ENCODE data around the gene FOXO6. TPM values are rescaled to one million over a fixed set of nuclear protein-coding genes. Genes with fewer than 3 reads are reported as not detected.

The FOXO6 gene
- total RNA-seq, 2 experiments from 2014 or later: 1.2 to 2.2 TPM

DNA sequence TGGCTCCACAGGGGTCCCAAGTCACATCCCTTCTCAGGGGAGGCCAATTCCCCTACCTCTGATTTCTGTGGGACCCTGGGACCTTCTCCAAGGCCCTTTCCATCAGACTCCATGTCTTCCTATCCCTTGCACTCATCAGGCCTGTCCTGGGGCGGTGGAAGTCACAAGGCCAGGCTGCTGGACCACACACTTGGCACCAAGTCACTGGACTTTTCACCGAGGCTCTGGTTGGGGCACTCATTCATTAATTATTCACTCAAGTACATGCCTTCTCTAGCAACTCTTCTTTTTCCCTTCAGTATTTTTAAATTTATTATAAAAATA is 11.2 kb upstream of the FOXO6 start:
- H3K36me3 Mint-ChIP-seq (ENCODE audit: low read depth): no peaks in the 10 kb centered on the region
- POLR2A ChIA-PET: no interaction called here
- Histone ChIP-seq H3K27ac (ENCODE audit: low read depth in 1 of 2, low read length in 2 of 2) (no peak overlapping the region), H3K27me3 (ENCODE audit: control insufficient read depth in 1 of 2, insufficient read depth in 2 of 2, low read length in 2 of 2) (peaks cover 0 to 7% of the 10 kb centered on the region in 2 experiments), H3K9me3 (ENCODE audit: control insufficient read depth in 1 of 2, insufficient read depth in 1 of 2, low read length in 2 of 2) (no peaks in the 10 kb centered on the region), H3K4me1 (ENCODE audit: insufficient read depth, low read length) (no peaks in the 10 kb centered on the region), H3K36me3 (ENCODE audit: insufficient read depth, low read length) (no peaks in the 10 kb centered on the region), H3K4me3 (ENCODE audit: low read length) (no peak overlapping the region)
- no peak overlapping the region for H3K4me3 Mint-ChIP-seq
- ATAC-seq (ENCODE audit: poor library complexity) (no peak), DNase-seq (peak in 1 of 14 experiments; percentile 12)
- CTCF ChIA-PET: no interaction called here
- no peak overlapping the region for H3K27ac Mint-ChIP-seq
- no peaks in the 10 kb centered on the region for H3K4me1 Mint-ChIP-seq (ENCODE audit: low read depth)
- intact Hi-C loops (cut with DNase I, micrococcal nuclease): loop anchor here in 1 of 2 experiments (10.0 kb wide), 2 partner anchors 545 to 685 kb away; partner anchors contain the start of gene RIMS3
- no peaks in the 10 kb centered on the region for H3K9me3 Mint-ChIP-seq
- peaks cover 21% of the 10 kb centered on the region for H3K27me3 Mint-ChIP-seq
- TF ChIP-seq, protein P1, sequence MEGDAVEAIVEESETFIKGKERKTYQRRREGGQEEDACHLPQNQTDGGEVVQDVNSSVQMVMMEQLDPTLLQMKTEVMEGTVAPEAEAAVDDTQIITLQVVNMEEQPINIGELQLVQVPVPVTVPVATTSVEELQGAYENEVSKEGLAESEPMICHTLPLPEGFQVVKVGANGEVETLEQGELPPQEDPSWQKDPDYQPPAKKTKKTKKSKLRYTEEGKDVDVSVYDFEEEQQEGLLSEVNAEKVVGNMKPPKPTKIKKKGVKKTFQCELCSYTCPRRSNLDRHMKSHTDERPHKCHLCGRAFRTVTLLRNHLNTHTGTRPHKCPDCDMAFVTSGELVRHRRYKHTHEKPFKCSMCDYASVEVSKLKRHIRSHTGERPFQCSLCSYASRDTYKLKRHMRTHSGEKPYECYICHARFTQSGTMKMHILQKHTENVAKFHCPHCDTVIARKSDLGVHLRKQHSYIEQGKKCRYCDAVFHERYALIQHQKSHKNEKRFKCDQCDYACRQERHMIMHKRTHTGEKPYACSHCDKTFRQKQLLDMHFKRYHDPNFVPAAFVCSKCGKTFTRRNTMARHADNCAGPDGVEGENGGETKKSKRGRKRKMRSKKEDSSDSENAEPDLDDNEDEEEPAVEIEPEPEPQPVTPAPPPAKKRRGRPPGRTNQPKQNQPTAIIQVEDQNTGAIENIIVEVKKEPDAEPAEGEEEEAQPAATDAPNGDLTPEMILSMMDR (IDR thresholded peaks at IDR 0.05): no peak

GRCh38 chr1:41351262-41352151 is 9.7 kb upstream of the FOXO6 start:
- DNase-seq: peak in 1 of 14 experiments; percentile 8
- H3K4me3 ChIP-seq (ENCODE audit: low read length): no peak overlapping the region
- H3K36me3 ChIP-seq (ENCODE audit: insufficient read depth, low read length): no peaks in the 10 kb centered on the region
- H3K27me3 ChIP-seq (ENCODE audit: control insufficient read depth in 1 of 2, insufficient read depth in 2 of 2, low read length in 2 of 2): peaks cover 0 to 7% of the 10 kb centered on the region in 2 experiments
- CTCF ChIA-PET: no interaction called here
- Mint-ChIP-seq H3K27me3 (peaks cover 15% of the 10 kb centered on the region), H3K9me3 (no peaks in the 10 kb centered on the region), H3K4me3 (no peak overlapping the region), H3K4me1 (ENCODE audit: low read depth) (no peaks in the 10 kb centered on the region), H3K36me3 (ENCODE audit: low read depth) (no peaks in the 10 kb centered on the region), H3K27ac (no peak overlapping the region)
- no peak for ATAC-seq (ENCODE audit: poor library complexity)
- H3K27ac ChIP-seq (ENCODE audit: low read depth in 1 of 2, low read length in 2 of 2): no peak overlapping the region
- TF ChIP-seq, protein P1 (IDR thresholded peaks at IDR 0.05): no peak
- no peaks in the 10 kb centered on the region for H3K4me1 ChIP-seq (ENCODE audit: insufficient read depth, low read length)
- intact Hi-C loops (cut with DNase I, micrococcal nuclease): loop anchor here in 1 of 2 experiments (10.0 kb wide), 2 partner anchors 547 to 687 kb away; partner anchors contain the start of gene RIMS3
- no peaks in the 10 kb centered on the region for H3K9me3 ChIP-seq (ENCODE audit: control insufficient read depth in 1 of 2, insufficient read depth in 1 of 2, low read length in 2 of 2)
- POLR2A ChIA-PET: no interaction called here

DNA sequence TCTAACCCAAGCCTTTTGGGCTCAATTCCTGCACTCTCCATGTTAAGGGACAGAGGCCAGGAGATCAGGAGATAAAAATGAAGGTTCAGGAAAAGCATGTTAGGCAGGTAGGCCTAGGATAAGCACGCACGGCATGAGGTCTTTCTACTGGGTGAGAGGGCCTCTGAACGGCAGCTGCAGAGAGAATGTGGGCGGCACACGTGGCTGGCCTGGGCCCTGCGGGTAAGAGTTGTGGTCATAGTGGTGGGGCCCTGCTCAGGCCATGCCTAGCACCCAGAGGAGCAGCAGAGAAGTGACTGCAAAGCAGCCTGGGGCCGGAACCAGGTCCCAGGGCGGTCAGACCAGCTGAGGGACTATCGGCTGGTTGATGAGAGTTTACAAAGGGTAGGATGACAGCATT is 7.5 kb upstream of the FOXO6 start:
- Histone ChIP-seq H3K9me3 (ENCODE audit: control insufficient read depth in 1 of 2, insufficient read depth in 1 of 2, low read length in 2 of 2) (no peaks in the 10 kb centered on the region), H3K36me3 (ENCODE audit: insufficient read depth, low read length) (no peaks in the 10 kb centered on the region), H3K4me3 (ENCODE audit: low read length) (no peak overlapping the region), H3K4me1 (ENCODE audit: insufficient read depth, low read length) (peaks cover 3% of the 10 kb centered on the region), H3K27ac (ENCODE audit: low read depth in 1 of 2, low read length in 2 of 2) (no peak overlapping the region), H3K27me3 (ENCODE audit: control insufficient read depth in 1 of 2, insufficient read depth in 2 of 2, low read length in 2 of 2) (peaks cover 0 to 11% of the 10 kb centered on the region in 2 experiments)
- ChIA-PET POLR2A (no interaction called here), CTCF (interaction anchor here (0.6 kb wide), 1 partner anchor 16 kb away, joined by 3 read pairs; no protein-coding TSS in a partner anchor)
- Mint-ChIP-seq H3K9me3 (no peaks in the 10 kb centered on the region), H3K4me3 (no peak overlapping the region), H3K4me1 (ENCODE audit: low read depth) (no peaks in the 10 kb centered on the region), H3K27me3 (peaks cover 22% of the 10 kb centered on the region), H3K36me3 (ENCODE audit: low read depth) (no peaks in the 10 kb centered on the region), H3K27ac (no peak overlapping the region)
- intact Hi-C loops (cut with DNase I, micrococcal nuclease): loop anchor here in 1 of 2 experiments (10.0 kb wide), 2 partner anchors 549 to 689 kb away; partner anchors contain the start of gene RIMS3
- DNase-seq (peak in 1 of 14 experiments; percentile 20), ATAC-seq (ENCODE audit: poor library complexity) (no peak)
- TF ChIP-seq, protein P1 (IDR thresholded peaks at IDR 0.05): no peak

Data from CD4-positive, alpha-beta T cell (primary cell).